ENCODE measurements around the gene RAI1. TPM values are rescaled to one million over a fixed set of nuclear protein-coding genes. Genes with fewer than 3 reads are reported as not detected.

The RAI1 gene
- total and polyA plus RNA-seq, 2 of the 8 experiments (the other 6 are each of a cell fraction or from before 2014, with no cell fraction given) = 0.39 to 1.2 TPM

- no peak for TF ChIP-seq SRF (IDR thresholded peaks at IDR 0.05; ENCODE audit: low read depth, low read length)
- TF ChIP-seq MAFK (IDR thresholded peaks at IDR 0.05; ENCODE audit: low read depth, low read length) = no peak
- no peak for TF ChIP-seq SAP30 (IDR thresholded peaks at IDR 0.05; ENCODE audit: insufficient read depth, insufficient replicate concordance, low read length)
- TF ChIP-seq FOSL1 (IDR thresholded peaks at IDR 0.05; ENCODE audit: insufficient read depth, low read depth, low read length) = no peak
These were observed 113.1 kb downstream of the RAI1 start (continued) for GRCh38 chr17:17794382-17794781.

All from H1 (cell line).